Peyer's patch (tissue), 4 donors: Measurements from ENCODE around the gene ACY1. TPM values are rescaled to one million over a fixed set of nuclear protein-coding genes. Genes with fewer than 3 reads are reported as not detected.

Experiments
- DNase-seq, 3 donors: peaks; one replicate each; pipeline ENCODE4 v3.0.0-alpha.2; 2017 to 2019
- H3K27ac ChIP-seq, 4 donors: fragments of 200-600 bp; sonication (generic); one replicate each; pipeline ENCODE4 v1.5.1; 2016 to 2019
- H3K27me3 ChIP-seq, 2 donors: fragments of 200-600 bp; sonication (generic); one replicate each; pipeline ENCODE4 v1.5.1; 2019
- H3K36me3 ChIP-seq, 3 donors: fragments of 200-600 bp; sonication (generic); one replicate each; pipeline ENCODE4 v1.5.1; 2016 to 2019
- H3K4me1 ChIP-seq, 4 donors: fragments of 200-600 bp; sonication (generic); one replicate each; pipeline ENCODE4 v1.5.1; 2016 to 2019
- H3K4me3 ChIP-seq, 4 donors: fragments of 200-600 bp; sonication (generic); 1 replicate in 3 of 4; 2 replicates in 1 of 4; pipeline ENCODE4 v1.5.1; 2016 to 2019; ENCODE audit warnings: mild to moderate bottlenecking in 1 of 4
- H3K9me3 ChIP-seq, 4 donors: fragments of 200-600 bp; sonication (generic); one replicate each; pipeline ENCODE4 v1.5.1; 2016 to 2019; ENCODE audit warnings: mild to moderate bottlenecking in 1 of 4
- POLR2A ChIP-seq, 2 donors: fragments of 450-650 bp; IDR thresholded peaks; one replicate each; pipeline ENCODE4 v1.5.1; 2017; ENCODE audit warnings: antibody characterized with exemption in 2 of 2, mild to moderate bottlenecking in 2 of 2, moderate library complexity in 2 of 2
- total RNA-seq, 4 donors: library from RNA; depleted of rRNA; stranded (reverse); fragments of >200 nt; gene quantifications; one replicate each; pipeline ENCODE4 v1.1.0, GENCODE V29; 2016
- TF ChIP-seq, protein P1 (sequence below), 6 experiments: fragments of 450-650 bp in 4 of 6; fragments of 200-600 bp in 2 of 6; sonication (generic) in 1 of 6; IDR thresholded peaks; one replicate each; pipeline ENCODE4 v1.5.1; 2017 to 2019; ENCODE audit warnings: antibody characterized with exemption in 6 of 6, mild to moderate bottlenecking in 3 of 6, moderate library complexity in 1 of 6

ACY1 gene
- total RNA-seq, 4 donors from 2014 or later = 95.7 to 977 (median 609) TPM

- peak within 1 kb of the TSS; percentile 76 to 91 (median 80) for H3K4me3 ChIP-seq
- H3K36me3 ChIP-seq = peaks cover 0 to 22% (median 0%) of the 10 kb centered on the region in 3 donors
- DNase-seq = peak; percentile 100
- TF ChIP-seq, protein P1, sequence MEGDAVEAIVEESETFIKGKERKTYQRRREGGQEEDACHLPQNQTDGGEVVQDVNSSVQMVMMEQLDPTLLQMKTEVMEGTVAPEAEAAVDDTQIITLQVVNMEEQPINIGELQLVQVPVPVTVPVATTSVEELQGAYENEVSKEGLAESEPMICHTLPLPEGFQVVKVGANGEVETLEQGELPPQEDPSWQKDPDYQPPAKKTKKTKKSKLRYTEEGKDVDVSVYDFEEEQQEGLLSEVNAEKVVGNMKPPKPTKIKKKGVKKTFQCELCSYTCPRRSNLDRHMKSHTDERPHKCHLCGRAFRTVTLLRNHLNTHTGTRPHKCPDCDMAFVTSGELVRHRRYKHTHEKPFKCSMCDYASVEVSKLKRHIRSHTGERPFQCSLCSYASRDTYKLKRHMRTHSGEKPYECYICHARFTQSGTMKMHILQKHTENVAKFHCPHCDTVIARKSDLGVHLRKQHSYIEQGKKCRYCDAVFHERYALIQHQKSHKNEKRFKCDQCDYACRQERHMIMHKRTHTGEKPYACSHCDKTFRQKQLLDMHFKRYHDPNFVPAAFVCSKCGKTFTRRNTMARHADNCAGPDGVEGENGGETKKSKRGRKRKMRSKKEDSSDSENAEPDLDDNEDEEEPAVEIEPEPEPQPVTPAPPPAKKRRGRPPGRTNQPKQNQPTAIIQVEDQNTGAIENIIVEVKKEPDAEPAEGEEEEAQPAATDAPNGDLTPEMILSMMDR (IDR thresholded peaks at IDR 0.05) = peak; percentile 98 to 100 (median 100)
- peak; percentile 63 to 79 for TF ChIP-seq POLR2A (IDR thresholded peaks at IDR 0.05)
- no peaks in the 10 kb centered on the region for H3K9me3 ChIP-seq
- no peaks in the 10 kb centered on the region for H3K27me3 ChIP-seq
- H3K27ac ChIP-seq = peak within 1 kb of the TSS; percentile 84 to 98 (median 94)
- peaks cover 0 to 28% (median 18%) of the 10 kb centered on the region in 4 donors for H3K4me1 ChIP-seq
Measured at GRCh38 chr3:51941798-51942602, 41.3 kb upstream of the ACY1 start, which contains the start of the genes PARP3 and RRP9. TSS of gene PARP3 (plus strand) at chr3:51942363. CDS start at chr3:51943356, 993 bp downstream. TSS of gene RRP9 (minus strand) at chr3:51941904. CDS start at chr3:51941867, 37 bp downstream.

GRCh38 chr3:51942603-51943450, 40.5 kb upstream of the ACY1 start:
- H3K27me3 ChIP-seq = no peaks in the 10 kb centered on the region
- peak overlapping the region; percentile 84 to 98 (median 94) for H3K27ac ChIP-seq
- peaks cover 0 to 16% (median 0%) of the 10 kb centered on the region in 3 donors for H3K36me3 ChIP-seq
- no peaks in the 10 kb centered on the region for H3K9me3 ChIP-seq
- peak; percentile 66 to 82 (median 80) for DNase-seq
- TF ChIP-seq, protein P1 (IDR thresholded peaks at IDR 0.05) = no peak
- TF ChIP-seq POLR2A (IDR thresholded peaks at IDR 0.05) = peak in 1 of 2 donors; percentile 63
- peak overlapping the region; percentile 52 to 91 (median 72) for H3K4me3 ChIP-seq
- H3K4me1 ChIP-seq = peaks cover 0 to 28% (median 18%) of the 10 kb centered on the region in 4 donors

- Histone ChIP-seq H3K4me1 (peaks cover 0 to 28% (median 18%) of the 10 kb centered on the region in 4 donors), H3K27ac (peak overlapping the region; percentile 84 to 98 (median 94)), H3K36me3 (peaks cover 0 to 15% (median 0%) of the 10 kb centered on the region in 3 donors), H3K27me3 (no peaks in the 10 kb centered on the region), H3K4me3 (peak overlapping the region in 2 of 4 donors; percentile 61 to 83), H3K9me3 (no peaks in the 10 kb centered on the region)
- peak in 1 of 3 donors; percentile 47 for DNase-seq
- TF ChIP-seq, protein P1 (IDR thresholded peaks at IDR 0.05) = no peak
- no peak for TF ChIP-seq POLR2A (IDR thresholded peaks at IDR 0.05)
Measured at GRCh38 chr3:51943451-51944391, 39.6 kb upstream of the ACY1 start.

- H3K27ac ChIP-seq = peak overlapping the region in 1 of 4 donors; percentile 48
- H3K4me1 ChIP-seq = peaks cover 0 to 28% (median 18%) of the 10 kb centered on the region in 4 donors
- DNase-seq = peak in 2 of 3 donors; percentile 49 to 51
- H3K27me3 ChIP-seq = no peaks in the 10 kb centered on the region
- H3K4me3 ChIP-seq = no peak overlapping the region
- TF ChIP-seq, protein P1 (IDR thresholded peaks at IDR 0.05) = no peak
- no peak for TF ChIP-seq POLR2A (IDR thresholded peaks at IDR 0.05)
- H3K9me3 ChIP-seq = no peaks in the 10 kb centered on the region
- H3K36me3 ChIP-seq = peaks cover 0 to 15% (median 0%) of the 10 kb centered on the region in 3 donors
Measured at GRCh38 chr3:51944451-51945021, 38.8 kb upstream of the ACY1 start.
